Measurements from ENCODE around the gene NOX5. TPM values are rescaled to one million over a fixed set of nuclear protein-coding genes. Genes with fewer than 3 reads are reported as not detected.

Gene NOX5
- total RNA-seq, 4 donors from 2014 or later: 1.6 TPM; not detected in 3

GRCh38 chr15:68986322-68986721 is 28.2 kb upstream of the NOX5 start:
- WGBS: 87% methylated on average over 5 of the region's 5 CpGs
- H3K27me3 ChIP-seq: peaks cover 17% of the 10 kb centered on the region

DNA sequence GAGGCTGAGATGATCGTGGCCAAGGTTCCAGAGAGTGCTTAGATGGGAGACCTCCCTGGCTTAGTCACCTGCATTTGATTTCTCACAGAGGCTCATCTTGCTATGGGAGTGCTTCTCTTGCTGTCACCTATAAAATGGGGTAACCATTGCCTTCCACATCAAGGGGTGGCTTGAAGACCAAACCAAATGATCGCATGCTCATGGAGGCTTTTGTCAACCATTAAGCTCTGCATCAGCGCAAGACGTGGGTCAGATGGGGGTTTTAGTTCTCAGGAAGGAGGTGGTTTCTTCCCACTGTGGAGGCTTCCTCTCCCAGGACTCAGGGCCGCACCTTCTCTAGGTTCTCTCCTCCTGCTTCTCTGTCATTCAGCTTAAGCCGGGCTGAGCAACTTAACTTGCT is 27.4 kb upstream of the NOX5 start:
- peaks cover 12% of the 10 kb centered on the region for H3K4me1 ChIP-seq
- no peak for DNase-seq (ENCODE audit: low spot score in 2 of 2)
- peaks cover 14% of the 10 kb centered on the region for H3K27me3 ChIP-seq
- no peaks in the 10 kb centered on the region for H3K36me3 ChIP-seq
- WGBS: 98% methylated on average over 6 of the region's 6 CpGs
- no peak overlapping the region for H3K27ac ChIP-seq
- H3K4me3 ChIP-seq: no peak overlapping the region
- TF ChIP-seq, protein P1, sequence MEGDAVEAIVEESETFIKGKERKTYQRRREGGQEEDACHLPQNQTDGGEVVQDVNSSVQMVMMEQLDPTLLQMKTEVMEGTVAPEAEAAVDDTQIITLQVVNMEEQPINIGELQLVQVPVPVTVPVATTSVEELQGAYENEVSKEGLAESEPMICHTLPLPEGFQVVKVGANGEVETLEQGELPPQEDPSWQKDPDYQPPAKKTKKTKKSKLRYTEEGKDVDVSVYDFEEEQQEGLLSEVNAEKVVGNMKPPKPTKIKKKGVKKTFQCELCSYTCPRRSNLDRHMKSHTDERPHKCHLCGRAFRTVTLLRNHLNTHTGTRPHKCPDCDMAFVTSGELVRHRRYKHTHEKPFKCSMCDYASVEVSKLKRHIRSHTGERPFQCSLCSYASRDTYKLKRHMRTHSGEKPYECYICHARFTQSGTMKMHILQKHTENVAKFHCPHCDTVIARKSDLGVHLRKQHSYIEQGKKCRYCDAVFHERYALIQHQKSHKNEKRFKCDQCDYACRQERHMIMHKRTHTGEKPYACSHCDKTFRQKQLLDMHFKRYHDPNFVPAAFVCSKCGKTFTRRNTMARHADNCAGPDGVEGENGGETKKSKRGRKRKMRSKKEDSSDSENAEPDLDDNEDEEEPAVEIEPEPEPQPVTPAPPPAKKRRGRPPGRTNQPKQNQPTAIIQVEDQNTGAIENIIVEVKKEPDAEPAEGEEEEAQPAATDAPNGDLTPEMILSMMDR (IDR thresholded peaks at IDR 0.05): no peak
- TF ChIP-seq POLR2A (IDR thresholded peaks at IDR 0.05) (no peak), POLR2AphosphoS5 (IDR thresholded peaks at IDR 0.05) (no peak), EP300 (IDR thresholded peaks at IDR 0.05) (no peak)
- no peaks in the 10 kb centered on the region for H3K9me3 ChIP-seq

More at GRCh38 chr15:68986322-68986721, 28.2 kb upstream of the NOX5 start:
- H3K36me3 ChIP-seq: no peaks in the 10 kb centered on the region
- DNase-seq (ENCODE audit: low spot score in 2 of 2): no peak
- no peaks in the 10 kb centered on the region for H3K9me3 ChIP-seq
- H3K27ac ChIP-seq: no peak overlapping the region
- H3K4me3 ChIP-seq: no peak overlapping the region
- TF ChIP-seq, protein P1 (IDR thresholded peaks at IDR 0.05): no peak
- TF ChIP-seq POLR2AphosphoS5 (IDR thresholded peaks at IDR 0.05) (no peak), EP300 (IDR thresholded peaks at IDR 0.05) (no peak), POLR2A (IDR thresholded peaks at IDR 0.05) (no peak)
- peaks cover 5% of the 10 kb centered on the region for H3K4me1 ChIP-seq

GRCh38 chr15:68987676-68988075 is 26.8 kb upstream of the NOX5 start:
- Histone ChIP-seq H3K4me1 (peaks cover 12% of the 10 kb centered on the region), H3K36me3 (no peaks in the 10 kb centered on the region), H3K9me3 (no peaks in the 10 kb centered on the region), H3K27me3 (peaks cover 14% of the 10 kb centered on the region), H3K27ac (no peak overlapping the region), H3K4me3 (no peak overlapping the region)
- WGBS: 68% methylated on average over 1 of the region's 1 CpG
- DNase-seq (ENCODE audit: low spot score in 2 of 2): no peak
- TF ChIP-seq, protein P1 (IDR thresholded peaks at IDR 0.05): no peak
- TF ChIP-seq POLR2AphosphoS5 (IDR thresholded peaks at IDR 0.05): no peak

DNA sequence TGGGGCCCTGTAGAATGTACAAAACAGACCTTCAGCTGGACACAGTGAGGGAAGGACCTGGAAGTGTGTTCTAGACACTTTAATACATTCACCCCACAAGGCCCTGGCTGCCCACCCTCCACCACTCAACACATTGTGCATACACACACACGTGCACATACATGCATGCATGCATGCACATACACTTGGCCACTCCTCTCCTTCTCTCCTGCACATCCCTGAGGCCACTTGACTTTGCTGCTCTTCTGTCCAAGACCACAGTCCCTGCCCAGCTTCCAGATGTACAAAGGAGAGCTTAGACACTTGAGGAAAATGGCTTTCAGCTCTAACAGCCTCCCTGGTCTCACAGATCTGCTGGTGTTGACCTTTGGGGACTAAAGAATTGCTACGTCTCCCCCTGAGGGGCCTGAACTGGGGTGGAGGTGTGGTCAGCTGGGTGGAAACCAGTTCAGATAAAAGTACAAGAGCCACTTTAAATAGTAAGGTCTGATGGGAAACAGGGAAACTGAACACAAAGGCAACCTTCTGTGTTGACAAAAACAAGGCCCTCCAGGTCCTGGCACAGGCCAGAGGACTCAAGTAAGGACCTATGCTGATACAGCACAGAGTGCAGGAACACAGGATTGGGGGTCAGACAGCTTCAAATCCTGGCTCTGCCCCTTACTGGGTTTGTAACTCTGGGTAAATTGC is 24.8 kb upstream of the NOX5 start:
- TF ChIP-seq POLR2A (IDR thresholded peaks at IDR 0.05) (no peak), POLR2AphosphoS5 (IDR thresholded peaks at IDR 0.05) (no peak), EP300 (IDR thresholded peaks at IDR 0.05) (no peak)
- TF ChIP-seq, protein P1 (IDR thresholded peaks at IDR 0.05): no peak
- peaks cover 10% of the 10 kb centered on the region for H3K27me3 ChIP-seq
- H3K4me3 ChIP-seq: no peak overlapping the region
- no peaks in the 10 kb centered on the region for H3K9me3 ChIP-seq
- no peak for DNase-seq (ENCODE audit: low spot score in 2 of 2)
- no peaks in the 10 kb centered on the region for H3K36me3 ChIP-seq
- WGBS: 88% methylated on average over 2 of the region's 2 CpGs
- H3K27ac ChIP-seq: no peak overlapping the region
- peaks cover 12% of the 10 kb centered on the region for H3K4me1 ChIP-seq

DNA sequence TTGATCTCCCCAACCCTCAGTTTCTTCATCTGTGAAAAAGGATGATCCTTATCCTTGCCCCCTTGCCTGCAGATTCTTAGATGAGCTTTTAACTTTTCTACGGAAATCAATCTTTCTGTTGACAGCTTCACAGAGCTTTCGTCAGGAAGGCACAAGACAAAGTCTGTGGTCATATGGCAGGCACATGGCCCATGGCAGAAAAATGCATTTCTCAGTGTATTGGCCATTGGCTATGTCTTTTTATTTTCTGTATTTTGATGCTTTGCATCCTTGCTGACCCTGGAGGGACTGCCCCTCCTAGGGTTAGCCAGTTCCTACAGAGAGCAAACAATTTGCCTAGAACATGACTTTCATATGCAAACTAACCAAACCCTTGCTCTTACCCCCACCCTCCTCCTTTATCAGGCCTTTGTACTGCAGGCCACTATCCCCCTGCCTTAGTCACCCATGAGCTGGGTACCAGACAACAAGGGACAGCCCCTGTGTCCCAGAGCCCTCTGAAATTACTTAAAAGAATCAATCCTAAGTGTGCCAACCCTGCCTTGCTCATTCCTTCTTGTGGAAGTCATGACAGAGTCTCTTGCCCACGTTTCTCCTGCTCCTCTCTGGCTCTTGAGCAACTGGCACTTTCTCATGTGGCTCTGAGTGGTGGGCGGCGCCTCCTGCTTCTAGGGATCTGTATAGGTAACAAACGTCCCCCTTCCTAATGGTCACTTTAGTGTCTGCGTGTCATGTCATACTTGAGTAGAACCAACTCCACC is 24.1 kb upstream of the NOX5 start:
- peaks cover 12% of the 10 kb centered on the region for H3K4me1 ChIP-seq
- DNase-seq (ENCODE audit: low spot score in 2 of 2): peak in 1 of 2 donors; percentile 41
- H3K27ac ChIP-seq: no peak overlapping the region
- no peak for TF ChIP-seq POLR2A (IDR thresholded peaks at IDR 0.05)
- no peak for TF ChIP-seq EP300 (IDR thresholded peaks at IDR 0.05)
- TF ChIP-seq, protein P1 (IDR thresholded peaks at IDR 0.05): no peak
- TF ChIP-seq POLR2AphosphoS5 (IDR thresholded peaks at IDR 0.05): no peak
- no peak overlapping the region for H3K4me3 ChIP-seq
- WGBS: 86% methylated on average over 7 of the region's 7 CpGs
- no peaks in the 10 kb centered on the region for H3K9me3 ChIP-seq
- peaks cover 10% of the 10 kb centered on the region for H3K27me3 ChIP-seq
- no peaks in the 10 kb centered on the region for H3K36me3 ChIP-seq
